AG09309 (cell line): ENCODE results near the gene THUMPD2.

Experiments
- DNase-seq: peaks from one replicate; pipeline ENCODE4 v3.0.0-alpha.2; 2010; ENCODE audit warnings: low read depth
- H3K4me3 ChIP-seq: 2 replicates; pipeline ENCODE4 v1.5.1; 2011; ENCODE audit warnings: mild to moderate bottlenecking, low read depth, low read length, moderate library complexity; ENCODE audit not compliant: control insufficient read depth
- CTCF ChIP-seq: IDR thresholded peaks from 2 replicates; pipeline ENCODE4 v1.5.1; 2011; ENCODE audit warnings: mild to moderate bottlenecking, low read depth, low read length, inconsistent platforms; ENCODE audit not compliant: insufficient read depth, control insufficient read depth; ENCODE audit errors: missing control alignments

THUMPD2 gene

GRCh38 chr2:39696101-39696553, 82.9 kb downstream of the THUMPD2 start:
- no peak for TF ChIP-seq CTCF
- peak; percentile 76 for DNase-seq
- H3K4me3 ChIP-seq, result no peak overlapping the region

GRCh38 chr2:39693245-39693644, 85.8 kb downstream of the THUMPD2 start:
- H3K4me3 ChIP-seq, result no peak overlapping the region
- no peak for DNase-seq
- TF ChIP-seq CTCF, result no peak

- TF ChIP-seq CTCF, result no peak
- DNase-seq, result no peak
Observed at GRCh38 chr2:39689876-39690275, 89.2 kb downstream of the THUMPD2 start.

GRCh38 chr2:39689272-39689841, 89.7 kb downstream of the THUMPD2 start:
- DNase-seq, result no peak
- no peak for TF ChIP-seq CTCF
- H3K4me3 ChIP-seq, result no peak overlapping the region

More at GRCh38 chr2:39689876-39690275, 89.2 kb downstream of the THUMPD2 start:
- no peak overlapping the region for H3K4me3 ChIP-seq

GRCh38 chr2:39688181-39688580, 90.9 kb downstream of the THUMPD2 start:
- TF ChIP-seq CTCF, result no peak

GRCh38 chr2:39686456-39686855, 92.6 kb downstream of the THUMPD2 start:
- no peak for DNase-seq
- TF ChIP-seq CTCF, result no peak
- H3K4me3 ChIP-seq, result no peak overlapping the region

More at GRCh38 chr2:39688181-39688580, 90.9 kb downstream of the THUMPD2 start:
- no peak for DNase-seq
- H3K4me3 ChIP-seq, result no peak overlapping the region
